GM12865 (cell line): ENCODE results near the gene DYNC1I1.

Experiments used
- DNase-seq: peaks from one replicate; pipeline ENCODE4 v3.0.0; 2010; ENCODE audit warnings: low read depth
- H3K4me3 ChIP-seq: 2 replicates; pipeline ENCODE4 v1.5.1; 2011; ENCODE audit warnings: mild to moderate bottlenecking, low read depth, low read length, control low read depth
- TF ChIP-seq, protein P1 (sequence below): IDR thresholded peaks from 2 replicates; pipeline ENCODE4 v1.5.1; 2011; ENCODE audit warnings: low read length, control low read depth, low read depth, inconsistent platforms; ENCODE audit not compliant: insufficient read depth; ENCODE audit errors: missing control alignments

DYNC1I1 gene

GRCh38 chr7:96084881-96085553, 312.7 kb downstream of the DYNC1I1 start:
- H3K4me3 ChIP-seq = no peak overlapping the region
- TF ChIP-seq, protein P1, sequence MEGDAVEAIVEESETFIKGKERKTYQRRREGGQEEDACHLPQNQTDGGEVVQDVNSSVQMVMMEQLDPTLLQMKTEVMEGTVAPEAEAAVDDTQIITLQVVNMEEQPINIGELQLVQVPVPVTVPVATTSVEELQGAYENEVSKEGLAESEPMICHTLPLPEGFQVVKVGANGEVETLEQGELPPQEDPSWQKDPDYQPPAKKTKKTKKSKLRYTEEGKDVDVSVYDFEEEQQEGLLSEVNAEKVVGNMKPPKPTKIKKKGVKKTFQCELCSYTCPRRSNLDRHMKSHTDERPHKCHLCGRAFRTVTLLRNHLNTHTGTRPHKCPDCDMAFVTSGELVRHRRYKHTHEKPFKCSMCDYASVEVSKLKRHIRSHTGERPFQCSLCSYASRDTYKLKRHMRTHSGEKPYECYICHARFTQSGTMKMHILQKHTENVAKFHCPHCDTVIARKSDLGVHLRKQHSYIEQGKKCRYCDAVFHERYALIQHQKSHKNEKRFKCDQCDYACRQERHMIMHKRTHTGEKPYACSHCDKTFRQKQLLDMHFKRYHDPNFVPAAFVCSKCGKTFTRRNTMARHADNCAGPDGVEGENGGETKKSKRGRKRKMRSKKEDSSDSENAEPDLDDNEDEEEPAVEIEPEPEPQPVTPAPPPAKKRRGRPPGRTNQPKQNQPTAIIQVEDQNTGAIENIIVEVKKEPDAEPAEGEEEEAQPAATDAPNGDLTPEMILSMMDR = no peak
- no peak for DNase-seq

DNA sequence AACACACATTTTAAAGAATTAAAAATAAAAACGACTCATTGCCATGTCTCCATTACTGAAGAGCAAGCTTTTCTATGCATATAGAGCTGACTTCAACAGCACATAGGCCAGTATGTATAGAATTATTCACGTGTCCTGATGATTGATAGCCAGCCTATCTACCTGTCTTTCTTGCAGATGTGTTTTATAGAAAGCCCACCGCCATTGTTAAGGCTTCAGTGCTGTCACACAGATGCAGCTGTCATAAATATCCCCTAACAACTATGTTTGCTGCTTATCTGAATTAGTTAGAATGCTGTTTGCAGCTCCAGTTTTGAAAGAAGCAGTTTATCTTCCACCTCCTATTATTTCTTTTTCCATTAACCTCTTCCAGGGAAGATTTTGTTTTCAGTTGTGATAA, 313.6 kb downstream of the DYNC1I1 start:
- DNase-seq = no peak
- no peak overlapping the region for H3K4me3 ChIP-seq
- TF ChIP-seq, protein P1 = no peak

- no peak overlapping the region for H3K4me3 ChIP-seq
- DNase-seq = no peak
- TF ChIP-seq, protein P1 = no peak
Observed at GRCh38 chr7:96088579-96088978, 316.2 kb downstream of the DYNC1I1 start.

DNA sequence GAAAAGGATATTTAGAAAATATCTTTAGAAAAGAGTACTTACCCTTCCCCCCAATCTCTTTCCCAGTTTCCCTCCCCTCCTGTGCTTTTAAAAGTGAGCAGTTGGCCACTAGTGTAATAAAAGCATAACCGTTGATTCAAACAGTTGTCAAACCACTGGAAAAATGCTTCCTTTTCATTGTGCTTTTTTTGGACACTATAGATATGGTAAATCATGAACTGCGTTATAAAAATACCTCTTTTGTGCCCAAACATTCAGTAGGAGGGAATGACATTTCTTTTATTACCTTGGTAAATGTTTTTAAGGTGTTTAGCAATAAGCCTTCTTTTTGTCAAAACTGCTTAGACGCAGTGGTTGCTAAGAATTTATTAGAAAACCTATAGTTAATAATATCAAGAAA, 317.2 kb downstream of the DYNC1I1 start:
- H3K4me3 ChIP-seq = no peak overlapping the region
- TF ChIP-seq, protein P1 = no peak
- DNase-seq = no peak

DNA sequence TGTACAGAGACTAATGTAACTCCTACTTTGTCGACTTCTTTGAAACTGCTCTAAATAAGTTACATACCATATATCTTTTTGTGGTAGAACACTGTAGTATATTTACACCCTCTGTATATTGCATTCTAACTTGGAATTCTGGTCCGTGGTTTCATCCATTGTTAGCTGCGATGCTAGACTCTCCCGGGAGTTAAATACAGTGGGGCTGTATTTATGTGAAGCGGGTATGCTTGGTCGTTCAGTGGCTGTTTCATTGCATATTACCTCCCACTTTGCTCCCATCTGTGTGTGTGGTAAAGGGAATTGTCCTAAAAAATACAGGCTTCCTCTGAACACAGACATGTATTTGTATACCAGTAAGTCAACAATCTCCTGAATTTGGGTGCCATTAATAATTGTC, 318.4 kb downstream of the DYNC1I1 start:
- H3K4me3 ChIP-seq = no peak overlapping the region
- TF ChIP-seq, protein P1 = no peak
- DNase-seq = no peak

DNA sequence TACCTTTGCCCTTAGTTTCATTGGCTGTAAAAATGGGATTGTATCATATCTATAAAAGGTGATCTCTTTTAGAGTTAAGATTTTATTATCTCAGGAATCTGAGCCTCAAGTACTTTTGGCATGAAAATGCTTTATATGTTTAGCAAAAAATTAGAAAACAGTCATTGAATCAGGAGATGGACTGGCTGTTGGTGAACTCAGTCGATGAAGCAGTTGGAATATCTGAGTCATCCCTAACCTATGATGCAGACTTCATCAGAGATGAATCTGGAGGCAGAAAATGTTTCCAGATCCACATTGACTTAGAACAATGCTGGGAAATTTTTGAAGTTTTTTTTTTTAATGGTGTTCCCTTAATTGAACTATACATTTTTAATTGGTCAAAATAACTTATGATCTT, 321.1 kb downstream of the DYNC1I1 start:
- TF ChIP-seq, protein P1 = no peak
- no peak for DNase-seq
- H3K4me3 ChIP-seq = no peak overlapping the region

DNA sequence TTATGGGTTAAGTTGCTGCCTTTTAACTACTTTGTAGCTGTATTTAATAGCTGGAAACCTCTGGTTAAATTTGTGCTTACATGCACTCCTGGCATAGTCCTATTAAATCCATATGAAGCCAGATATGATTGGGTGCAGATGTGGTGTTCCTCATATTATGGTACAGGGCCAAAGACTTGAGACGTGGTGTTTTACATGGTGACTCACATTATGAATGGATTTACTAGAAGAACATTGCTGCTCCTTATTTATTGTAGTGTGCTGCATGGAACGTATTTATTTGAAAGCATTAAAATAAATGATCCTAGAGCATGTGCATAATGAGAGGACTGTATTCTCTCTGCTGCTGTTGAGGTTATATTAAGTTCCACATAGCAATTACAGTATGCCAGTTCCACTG, 325.5 kb downstream of the DYNC1I1 start:
- TF ChIP-seq, protein P1 = no peak
- DNase-seq = no peak
- H3K4me3 ChIP-seq = no peak overlapping the region
